Motor neuron (in vitro differentiated cells): ENCODE data around the gene PROM1. TPM values are rescaled to one million over a fixed set of nuclear protein-coding genes. Genes with fewer than 3 reads are reported as not detected.

Source experiments
- ATAC-seq, 8 experiments: fragments of 200-7000 bp; cut with Tn5 transposase; replicated peaks in 6 of 8; 2 replicates each; pipeline ENCODE4 v1.8.0; 2021; ENCODE audit warnings: mild to moderate bottlenecking in 8 of 8, moderate library complexity in 8 of 8
- H3K27ac ChIP-seq, 2 donors: fragments of 250-450 bp; sonication (Bioruptor Pico); 2 replicates each; pipeline ENCODE4 v1.9.0; 2021; ENCODE audit warnings: antibody characterized with exemption in 2 of 2, mild to moderate bottlenecking in 2 of 2, moderate library complexity in 1 of 2
- H3K4me1 ChIP-seq, 2 donors: fragments of 250-450 bp; sonication (Bioruptor Pico); replicated peaks in 1 of 2; 2 replicates each; pipeline ENCODE4 v1.6.1; 2021; ENCODE audit warnings: antibody characterized with exemption in 2 of 2, mild to moderate bottlenecking in 2 of 2, moderate library complexity in 1 of 2
- H3K4me3 ChIP-seq, 5 donors: fragments of 250-450 bp; sonication (Bioruptor Pico); 2 replicates each; pipeline ENCODE4 v1.9.0; 2021; ENCODE audit warnings: antibody characterized with exemption in 5 of 5, mild to moderate bottlenecking in 5 of 5, moderate library complexity in 4 of 5
- WGBS, 10 experiments: fragments of 450-650 bp; shearing (Covaris generic); methylation state at CpG; one replicate each; pipeline ENCODE4 v1.0.0; 2022; 5-methylcytosine and 5-hydroxymethylcytosine counted together
- in situ Hi-C, 9 experiments: fragments of 400-800 bp; cut with MboI; loops; one replicate each; pipeline ENCODE4 v1.15.0; 2021; ENCODE audit warnings: low sequenced_read_pairs in 9 of 9, low pct_unique_long_range_greater_than_20kb in 2 of 9; ENCODE audit not compliant: unreplicated experiment in 9 of 9
- total RNA-seq, 8 experiments: library from RNA; unstranded; fragments of 300-600 nt; gene quantifications; 2 replicates each; pipeline versions ENCODE4 v1.2.3 to v1.2.4, GENCODE V29; 2022

The PROM1 gene
- total RNA-seq, 8 experiments from 2014 or later, result 1.8 to 45.1 (median 10.1) TPM; not detected in 1

DNA sequence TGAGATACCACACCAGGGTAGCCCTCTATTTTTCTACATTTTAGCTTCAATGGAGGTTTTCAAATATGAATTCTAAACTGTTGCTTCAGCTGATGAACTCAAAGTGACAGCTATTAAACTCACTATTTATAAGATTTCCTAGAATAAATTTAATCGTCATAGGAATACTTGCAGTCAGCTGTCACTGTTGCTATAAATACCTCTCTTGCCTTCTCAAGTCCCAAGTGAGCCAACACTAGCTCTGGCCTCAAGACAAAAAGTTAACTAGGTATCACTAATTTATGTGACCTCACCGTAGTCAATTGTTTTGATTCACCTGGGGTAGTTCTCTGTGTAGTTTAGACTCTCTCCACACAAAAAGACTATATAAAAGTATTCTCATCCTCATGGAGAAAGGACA is 34.3 kb upstream of the PROM1 start:
- no peak overlapping the region for H3K4me3 ChIP-seq
- in situ Hi-C loops, result no loop called here
- H3K4me1 ChIP-seq, result no peaks in the 10 kb centered on the region
- WGBS, 10 experiments, result 0 to 100% (median 54%) methylated on average over 1 to 2 of the region's 2 CpGs
- no peak overlapping the region for H3K27ac ChIP-seq
- no peak for ATAC-seq

DNA sequence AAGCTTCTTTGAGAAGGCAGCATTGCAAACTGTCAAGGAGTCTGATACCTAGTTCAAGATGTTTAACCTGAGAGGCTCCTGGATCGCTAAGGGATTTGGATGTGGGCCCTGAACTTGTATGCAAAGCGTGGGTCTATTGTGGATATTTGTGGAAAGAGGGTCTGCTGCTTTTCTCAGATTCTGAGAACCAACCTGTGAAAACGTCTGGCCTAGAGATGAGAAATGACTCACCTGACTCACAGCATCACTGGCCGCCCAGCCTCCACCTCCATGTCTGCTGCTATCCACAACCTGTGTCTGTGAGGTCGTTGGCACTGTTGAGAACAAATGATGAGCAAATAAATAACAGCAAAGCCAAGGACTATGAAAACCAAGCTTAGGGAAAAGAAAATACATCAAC is 33.3 kb upstream of the PROM1 start:
- in situ Hi-C loops, result no loop called here

DNA sequence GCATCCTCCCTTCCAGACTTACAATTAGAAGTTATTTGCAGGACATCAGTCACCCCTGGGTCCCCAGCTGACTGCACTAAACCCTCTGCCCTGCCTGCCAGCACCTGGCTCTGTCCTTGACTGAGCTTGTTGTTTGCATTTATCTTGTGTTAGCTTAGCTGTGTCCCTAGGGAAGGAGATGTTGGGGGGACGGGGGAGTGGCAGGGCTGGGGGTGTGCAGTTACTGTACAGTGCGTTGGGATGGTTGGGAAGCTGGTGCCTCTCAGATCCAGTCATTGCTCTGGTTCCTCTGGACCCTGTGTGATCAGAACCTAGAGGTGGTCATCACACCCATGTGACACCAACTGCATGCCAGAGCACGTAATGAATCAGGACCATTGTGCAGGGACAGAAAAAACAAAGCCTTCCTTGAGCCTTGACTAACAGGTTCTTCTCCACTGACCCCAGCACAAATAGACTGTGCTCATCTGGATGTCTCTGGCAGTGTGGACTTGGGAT is 32.7 kb upstream of the PROM1 start:
- H3K4me3 ChIP-seq, result no peak overlapping the region
- ATAC-seq, result no peak
- WGBS, 10 experiments, result 64 to 86% methylated on average over 1 of the region's 3 CpGs; no CpG with 5 or more reads in 8 of the 10 experiments

More for the DNA sequence above, 33.3 kb upstream of the PROM1 start:
- Histone ChIP-seq H3K4me1 (no peaks in the 10 kb centered on the region), H3K27ac (no peak overlapping the region), H3K4me3 (no peak overlapping the region)
- no peak for ATAC-seq
- 0 to 72% (median 40%) methylated on average over 1 to 5 of the region's 5 CpGs; no CpG with 5 or more reads in 3 of the 10 experiments for WGBS, 10 experiments

GRCh38 chr4:16116019-16116418 is 32.2 kb upstream of the PROM1 start:
- no peaks in the 10 kb centered on the region for H3K4me1 ChIP-seq
- WGBS, 10 experiments, result 0 to 100% (median 90%) methylated on average over 1 to 4 of the region's 7 CpGs; no CpG with 5 or more reads in 3 of the 10 experiments
- no peak overlapping the region for H3K4me3 ChIP-seq
- in situ Hi-C loops, result no loop called here
- H3K27ac ChIP-seq, result no peak overlapping the region
- ATAC-seq, result no peak

More for the DNA sequence above, 32.7 kb upstream of the PROM1 start:
- in situ Hi-C loops, result no loop called here
- Histone ChIP-seq H3K4me1 (no peaks in the 10 kb centered on the region), H3K27ac (no peak overlapping the region)

- in situ Hi-C loops, result no loop called here
- WGBS, 10 experiments, result 50 to 94% (median 76%) methylated on average over 1 to 5 of the region's 6 CpGs; no CpG with 5 or more reads in 3 of the 10 experiments
- H3K27ac ChIP-seq, result no peak overlapping the region
Measured at GRCh38 chr4:16114546-16114945, 30.7 kb upstream of the PROM1 start.

DNA sequence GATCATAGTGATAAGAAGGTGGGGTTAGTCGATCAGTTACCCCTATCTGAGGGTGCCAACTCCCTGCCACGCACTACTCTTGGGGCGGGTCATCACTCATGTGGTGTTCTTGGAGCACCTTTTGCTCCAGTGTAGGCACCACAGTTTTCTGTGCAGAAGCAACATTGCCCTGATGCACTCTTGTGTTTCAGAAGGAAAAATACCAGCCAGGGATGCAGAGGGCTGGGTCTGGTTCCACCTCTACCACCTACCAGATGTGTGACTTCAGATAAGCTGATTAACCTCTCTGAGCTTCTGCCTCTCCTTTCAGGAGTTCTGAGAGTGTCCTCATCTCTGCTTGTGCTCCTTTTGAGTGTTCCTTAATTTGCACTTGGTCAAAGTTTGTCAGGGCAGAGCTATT is 29.9 kb upstream of the PROM1 start:
- Histone ChIP-seq H3K4me3 (no peak overlapping the region), H3K27ac (no peak overlapping the region)
- WGBS, 10 experiments, result 0 to 94% (median 83%) methylated on average over 1 to 3 of the region's 3 CpGs; no CpG with 5 or more reads in 6 of the 10 experiments

More at GRCh38 chr4:16114546-16114945, 30.7 kb upstream of the PROM1 start:
- H3K4me3 ChIP-seq, result no peak overlapping the region
- no peaks in the 10 kb centered on the region for H3K4me1 ChIP-seq
- ATAC-seq, result no peak

GRCh38 chr4:16111533-16111932 is 27.7 kb upstream of the PROM1 start:
- H3K4me1 ChIP-seq, result no peaks in the 10 kb centered on the region
- in situ Hi-C loops, result no loop called here
- no peak overlapping the region for H3K27ac ChIP-seq
- WGBS, 10 experiments, result 56 to 95% (median 71%) methylated on average over 1 to 5 of the region's 5 CpGs; no CpG with 5 or more reads in 1 of the 10 experiments
- ATAC-seq, result no peak
- no peak overlapping the region for H3K4me3 ChIP-seq

More for the DNA sequence above, 29.9 kb upstream of the PROM1 start:
- in situ Hi-C loops, result no loop called here
- ATAC-seq, result peak in 1 of 8 experiments; percentile 17
- no peaks in the 10 kb centered on the region for H3K4me1 ChIP-seq

DNA sequence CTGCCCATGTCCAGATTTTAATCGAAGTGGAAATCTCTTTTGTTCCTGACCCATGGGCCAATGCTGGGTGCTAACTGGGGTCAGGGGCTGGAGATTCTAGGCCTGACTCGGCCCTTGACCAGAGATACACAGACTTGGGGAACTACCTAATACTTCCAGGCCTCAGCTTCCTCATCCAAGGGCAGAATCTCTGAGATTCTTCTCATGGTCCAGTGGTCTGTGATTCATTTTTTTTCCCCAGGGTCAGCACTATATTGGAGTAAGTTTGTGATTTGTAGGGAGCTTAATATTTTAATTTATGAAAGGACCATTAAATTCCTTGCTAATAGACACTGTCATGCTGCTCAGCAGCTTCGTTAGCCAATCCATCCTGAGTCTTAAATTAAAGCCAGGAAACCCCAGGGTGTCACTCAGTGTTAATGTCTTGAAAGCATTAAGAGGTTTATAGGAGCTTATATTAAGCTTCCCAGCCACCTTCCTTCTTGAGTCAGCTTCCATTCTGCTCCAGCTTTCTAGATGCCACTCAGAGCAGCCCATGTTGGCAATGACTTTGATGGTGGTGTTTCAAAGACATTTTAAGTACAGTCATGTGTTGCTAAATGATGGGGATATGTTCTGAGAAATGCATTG is 27.0 kb upstream of the PROM1 start:
- in situ Hi-C loops, result no loop called here
- ATAC-seq, result no peak
- H3K4me1 ChIP-seq, result no peaks in the 10 kb centered on the region
- WGBS, 10 experiments, result 0 to 80% (median 49%) methylated on average over 1 to 3 of the region's 3 CpGs; no CpG with 5 or more reads in 3 of the 10 experiments
- no peak overlapping the region for H3K4me3 ChIP-seq
- H3K27ac ChIP-seq, result no peak overlapping the region

DNA sequence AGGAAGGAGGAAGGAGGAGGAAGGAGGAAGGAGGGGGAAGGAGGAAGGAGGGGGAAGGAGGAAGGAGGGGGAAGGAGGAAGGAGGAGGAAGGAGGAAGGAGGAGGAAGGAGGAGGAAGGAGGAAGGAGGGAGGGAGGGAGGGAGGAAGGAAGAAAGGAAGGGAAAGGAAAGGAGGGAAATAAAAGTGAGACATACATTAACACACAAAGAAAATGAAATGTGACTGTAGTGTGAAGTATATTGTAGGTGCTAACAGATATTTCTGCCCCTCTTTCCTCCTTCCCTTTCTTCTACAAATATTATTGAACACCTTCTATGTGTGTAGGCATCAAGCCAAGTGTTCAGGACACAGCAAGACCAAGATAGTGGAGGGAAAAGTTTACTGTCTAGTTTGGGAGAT is 26.4 kb upstream of the PROM1 start:
- H3K27ac ChIP-seq, result no peak overlapping the region
- in situ Hi-C loops, result no loop called here

DNA sequence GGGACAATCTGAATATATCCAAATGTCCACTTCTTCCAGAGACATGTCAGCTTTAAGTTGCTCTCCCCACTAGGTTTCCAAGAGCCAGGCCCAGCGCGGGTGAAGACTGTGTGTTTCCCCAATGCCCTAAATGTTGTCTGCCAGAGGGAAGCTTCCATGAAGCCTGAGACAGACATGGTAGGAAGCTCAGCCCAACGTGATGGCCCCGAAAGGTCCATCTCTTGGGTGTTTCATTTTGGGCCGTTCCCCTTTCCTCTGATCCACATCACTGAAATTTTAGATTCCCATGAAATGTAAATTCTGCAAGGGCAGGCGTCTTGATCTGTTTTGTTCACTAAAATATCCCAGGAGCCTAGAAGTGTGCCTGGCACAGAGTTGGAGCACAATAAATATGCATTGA is 25.4 kb upstream of the PROM1 start:
- H3K27ac ChIP-seq, result no peak overlapping the region
- no peak for ATAC-seq
- 20 to 100% (median 84%) methylated on average over 1 to 5 of the region's 6 CpGs; no CpG with 5 or more reads in 4 of the 10 experiments for WGBS, 10 experiments
- in situ Hi-C loops, result no loop called here
- no peak overlapping the region for H3K4me3 ChIP-seq
- H3K4me1 ChIP-seq, result no peaks in the 10 kb centered on the region

More for the DNA sequence above, 26.4 kb upstream of the PROM1 start:
- Histone ChIP-seq H3K4me1 (no peaks in the 10 kb centered on the region), H3K4me3 (no peak overlapping the region)
- no peak for ATAC-seq

DNA sequence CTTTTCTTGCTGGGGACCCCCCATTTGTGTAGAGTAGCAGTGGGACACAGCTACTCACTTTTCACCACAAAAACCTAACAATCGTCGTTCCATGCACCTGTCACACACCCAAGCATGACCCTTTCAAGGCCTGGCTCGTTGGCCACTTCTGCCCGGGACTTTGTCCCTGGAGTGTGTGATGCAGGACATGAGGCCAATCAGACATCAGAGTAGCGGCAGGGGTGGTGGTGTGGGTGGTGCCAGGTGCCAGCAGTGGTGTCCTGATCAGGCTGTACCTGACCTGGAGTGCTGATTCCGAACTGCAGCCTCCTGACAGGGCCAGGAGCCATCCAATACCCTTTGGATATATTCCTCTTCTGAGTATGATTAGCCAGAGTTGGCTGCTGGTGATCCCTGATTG is 23.1 kb upstream of the PROM1 start:
- no peaks in the 10 kb centered on the region for H3K4me1 ChIP-seq
- H3K27ac ChIP-seq, result no peak overlapping the region
- WGBS, 10 experiments, result 40 to 100% (median 67%) methylated on average over 1 to 3 of the region's 6 CpGs; no CpG with 5 or more reads in 3 of the 10 experiments
- H3K4me3 ChIP-seq, result no peak overlapping the region
- in situ Hi-C loops, result no loop called here
- ATAC-seq, result no peak

GRCh38 chr4:16104520-16104919 is 20.7 kb upstream of the PROM1 start:
- H3K27ac ChIP-seq, result no peak overlapping the region
- no peaks in the 10 kb centered on the region for H3K4me1 ChIP-seq
- no peak overlapping the region for H3K4me3 ChIP-seq
- ATAC-seq, result no peak
- in situ Hi-C loops, result no loop called here
- 20 to 100% (median 70%) methylated on average over 1 to 2 of the region's 2 CpGs; no CpG with 5 or more reads in 3 of the 10 experiments for WGBS, 10 experiments

GRCh38 chr4:16102356-16102755 is 18.5 kb upstream of the PROM1 start:
- in situ Hi-C loops, result no loop called here
- Histone ChIP-seq H3K27ac (no peak overlapping the region), H3K4me3 (no peak overlapping the region), H3K4me1 (no peaks in the 10 kb centered on the region)
- ATAC-seq, result no peak
- 48 to 100% (median 96%) methylated on average over 1 to 7 of the region's 7 CpGs; no CpG with 5 or more reads in 1 of the 10 experiments for WGBS, 10 experiments

- WGBS, 10 experiments, result 0 to 100% (median 75%) methylated on average over 1 of the region's 1 CpG; no CpG with 5 or more reads in 3 of the 10 experiments
- H3K4me1 ChIP-seq, result no peaks in the 10 kb centered on the region
- H3K27ac ChIP-seq, result no peak overlapping the region
- in situ Hi-C loops, result no loop called here
- no peak overlapping the region for H3K4me3 ChIP-seq
- ATAC-seq, result no peak
Measured at GRCh38 chr4:16100833-16101232, 17.0 kb upstream of the PROM1 start.
